ENCODE data around the gene OR52K2. TPM values are rescaled to one million over a fixed set of nuclear protein-coding genes. Genes with fewer than 3 reads are reported as not detected.

OR52K2 gene
- not detected in 2 replicates for polyA plus RNA-seq

DNA sequence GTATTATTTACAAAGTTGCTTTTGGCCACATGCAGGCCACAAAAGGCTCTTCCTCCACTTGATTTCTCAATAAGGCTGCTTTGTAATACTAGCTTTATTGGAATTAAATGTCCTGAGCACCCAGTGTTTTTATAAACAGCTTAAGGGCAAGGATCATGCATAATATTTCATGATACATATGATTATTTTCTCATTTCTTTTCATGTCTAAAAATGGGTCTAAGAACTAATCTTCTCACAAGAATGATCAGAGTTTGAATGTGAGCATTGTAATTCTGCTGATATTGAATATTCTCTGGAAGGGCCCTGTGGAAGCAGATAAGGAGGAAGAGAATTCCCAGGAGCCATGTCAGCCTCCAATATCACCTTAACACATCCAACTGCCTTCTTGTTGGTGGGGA lies at the start of gene OR52K2:
TSS of gene OR52K2 (plus strand) at position 301 of the 400 bp plus-strand sequence. CDS start at position 346, 45 bp downstream.

DNA sequence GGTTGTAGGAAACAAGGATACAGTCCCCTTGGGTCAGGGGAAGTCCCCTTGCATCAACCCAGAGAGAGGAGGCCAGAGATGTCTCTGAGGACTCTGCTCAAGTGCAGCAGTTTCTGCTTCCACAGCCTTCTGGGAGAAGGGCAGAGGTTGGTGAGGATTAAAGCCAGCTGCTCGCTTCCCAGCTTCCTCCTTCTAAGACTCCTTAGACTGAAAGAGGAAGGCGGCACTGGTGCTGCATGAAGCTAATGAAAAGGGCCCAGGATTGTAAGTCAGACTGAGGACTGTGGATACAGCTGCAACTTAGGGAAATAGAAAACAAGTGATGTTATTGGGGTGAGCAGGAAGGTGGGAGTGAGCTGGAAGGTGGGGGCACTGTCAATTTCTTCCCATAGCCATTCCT lies 33.4 kb downstream of the OR52K2 start, which contains the start of gene OR52K1:
TSS of gene OR52K1 (plus strand) at position 202 of the 400 bp plus-strand sequence. CDS start 6,255 bp downstream, outside the sequence.

Other genes starting within 250 kb of the OR52K2 start
- not detected in 2 replicates for gene OR52B4, start 80.9 kb upstream of the OR52K2 start, polyA plus RNA-seq
- 2.8 and 4.3 TPM in 2 replicates for gene TRIM21, start 55.6 kb upstream of the OR52K2 start, polyA plus RNA-seq
- gene OR52K1, start 33.4 kb downstream of the OR52K2 start, polyA plus RNA-seq, result not detected in 2 replicates
- gene OR52M1, start 95.9 kb downstream of the OR52K2 start, polyA plus RNA-seq, result not detected in 2 replicates
- not detected in 2 replicates for gene OR52I2, start 132.4 kb downstream of the OR52K2 start, polyA plus RNA-seq
- gene OR52I1, start 144.7 kb downstream of the OR52K2 start, polyA plus RNA-seq, result not detected in 2 replicates
- gene TRIM68, start 158.9 kb downstream of the OR52K2 start, polyA plus RNA-seq, result 5.0 and 6.0 TPM in 2 replicates
- not detected in 2 replicates for gene OR51D1, start 188.2 kb downstream of the OR52K2 start, polyA plus RNA-seq
- gene OR51E1, start 194.7 kb downstream of the OR52K2 start, polyA plus RNA-seq, result not detected in 2 replicates
- gene OR51E2, start 248.6 kb downstream of the OR52K2 start, polyA plus RNA-seq, result not detected in 2 replicates

Measured in Purkinje cell (primary cell).